ENCODE results near the gene CPN1.
"Not testable (repeated sequence)": the region's sequence is repeated elsewhere in the genome, so short reads cannot be mapped to it uniquely, and the experiment has no call there.

CPN1 gene

GRCh38 chr10:100014071-100014762 is 67.5 kb downstream of the CPN1 start:
- Histone ChIP-seq H4K91ac (ENCODE audit: low read length) (no peak overlapping the region), H2AK5ac (ENCODE audit: low read length, severe bottlenecking) (no peak overlapping the region), H3K23ac (ENCODE audit: low read length in 2 of 2) (no peak overlapping the region), H3K9me3 (ENCODE audit: control insufficient read depth, low read length) (no peaks in the 10 kb centered on the region), H2BK5ac (ENCODE audit: low read depth, low read length, poor library complexity, severe bottlenecking) (no peak overlapping the region), H3K4ac (ENCODE audit: low read depth in 1 of 2, low read length in 2 of 2) (no peak overlapping the region), H3K27me3 (ENCODE audit: control insufficient read depth in 1 of 2, insufficient read depth in 1 of 2, low read length in 2 of 2) (no peaks in the 10 kb centered on the region), H2BK12ac (ENCODE audit: low read length in 2 of 2) (no peak overlapping the region), H2AFZ (ENCODE audit: low read depth, low read length) (no peak overlapping the region), H2BK15ac (ENCODE audit: low read depth, poor library complexity, severe bottlenecking) (no peak overlapping the region), H4K8ac (ENCODE audit: low read length) (no peak overlapping the region), H2BK120ac (ENCODE audit: low read depth, low read length) (no peak overlapping the region), H3K4me3 (ENCODE audit: insufficient read depth in 1 of 2, low read depth in 1 of 2, low read length in 2 of 2) (no peak overlapping the region), H3K4me2 (ENCODE audit: low read length, poor library complexity, severe bottlenecking) (no peak overlapping the region), H3K27ac (ENCODE audit: low read length, poor library complexity, severe bottlenecking) (no peak overlapping the region), H3K79me1 (replicated peaks; ENCODE audit: low read length, poor library complexity, severe bottlenecking) (no peaks in the 10 kb centered on the region), H3K18ac (ENCODE audit: low read depth in 1 of 2, low read length in 2 of 2) (no peak overlapping the region), H3K4me1 (ENCODE audit: control insufficient read depth, insufficient read depth, low read depth, low read length) (no peaks in the 10 kb centered on the region), H3K36me3 (ENCODE audit: control insufficient read depth in 1 of 2, insufficient read depth in 2 of 2, low read depth in 1 of 2, low read length in 2 of 2) (no peaks in the 10 kb centered on the region), H3K9ac (ENCODE audit: low read length) (no peak overlapping the region), H3K14ac (ENCODE audit: low read length in 2 of 2) (no peak overlapping the region)
- 94% methylated on average over 5 of the region's 5 CpGs for WGBS
- no peak for DNase-seq

GRCh38 chr10:100013621-100014020 is 68.0 kb downstream of the CPN1 start:
- Histone ChIP-seq H3K27ac (ENCODE audit: low read length, poor library complexity, severe bottlenecking) (no peak overlapping the region), H4K8ac (ENCODE audit: low read length) (no peak overlapping the region), H3K4ac (ENCODE audit: low read depth in 1 of 2, low read length in 2 of 2) (no peak overlapping the region), H2BK5ac (ENCODE audit: low read depth, low read length, poor library complexity, severe bottlenecking) (no peak overlapping the region), H3K4me2 (ENCODE audit: low read length, poor library complexity, severe bottlenecking) (no peak overlapping the region), H2AFZ (ENCODE audit: low read depth, low read length) (no peak overlapping the region), H2AK5ac (ENCODE audit: low read length, severe bottlenecking) (no peak overlapping the region), H4K91ac (ENCODE audit: low read length) (no peak overlapping the region), H3K14ac (ENCODE audit: low read length in 2 of 2) (no peak overlapping the region), H2BK120ac (ENCODE audit: low read depth, low read length) (no peak overlapping the region), H2BK12ac (ENCODE audit: low read length in 2 of 2) (no peak overlapping the region), H3K4me1 (ENCODE audit: control insufficient read depth, insufficient read depth, low read depth, low read length) (no peaks in the 10 kb centered on the region), H3K9ac (ENCODE audit: low read length) (no peak overlapping the region), H3K4me3 (ENCODE audit: insufficient read depth in 1 of 2, low read depth in 1 of 2, low read length in 2 of 2) (no peak overlapping the region), H3K23ac (ENCODE audit: low read length in 2 of 2) (no peak overlapping the region), H3K36me3 (ENCODE audit: control insufficient read depth in 1 of 2, insufficient read depth in 2 of 2, low read depth in 1 of 2, low read length in 2 of 2) (no peaks in the 10 kb centered on the region), H3K9me3 (ENCODE audit: control insufficient read depth, low read length) (no peaks in the 10 kb centered on the region), H3K27me3 (ENCODE audit: control insufficient read depth in 1 of 2, insufficient read depth in 1 of 2, low read length in 2 of 2) (no peaks in the 10 kb centered on the region), H2BK15ac (ENCODE audit: low read depth, poor library complexity, severe bottlenecking) (no peak overlapping the region), H3K79me1 (replicated peaks; ENCODE audit: low read length, poor library complexity, severe bottlenecking) (no peaks in the 10 kb centered on the region), H3K18ac (ENCODE audit: low read depth in 1 of 2, low read length in 2 of 2) (no peak overlapping the region)
- DNase-seq, result no peak
- 100% methylated on average over 1 of the region's 1 CpG for WGBS

GRCh38 chr10:100011906-100012305 is 69.8 kb downstream of the CPN1 start:
- not testable (repeated sequence) for H3K36me3 ChIP-seq (ENCODE audit: control insufficient read depth in 1 of 2, insufficient read depth in 2 of 2, low read depth in 1 of 2, low read length in 2 of 2); H3K4me2 ChIP-seq (ENCODE audit: low read length, poor library complexity, severe bottlenecking); H3K23ac ChIP-seq (ENCODE audit: low read length in 2 of 2); H3K14ac ChIP-seq (ENCODE audit: low read length in 2 of 2); H3K27me3 ChIP-seq (ENCODE audit: control insufficient read depth in 1 of 2, insufficient read depth in 1 of 2, low read length in 2 of 2); H3K4me3 ChIP-seq (ENCODE audit: insufficient read depth in 1 of 2, low read depth in 1 of 2, low read length in 2 of 2); DNase-seq; H2BK120ac ChIP-seq (ENCODE audit: low read depth, low read length); H2BK15ac ChIP-seq (ENCODE audit: low read depth, poor library complexity, severe bottlenecking); H2AFZ ChIP-seq (ENCODE audit: low read depth, low read length); H2BK12ac ChIP-seq (ENCODE audit: low read length in 2 of 2); H4K91ac ChIP-seq (ENCODE audit: low read length); H3K27ac ChIP-seq (ENCODE audit: low read length, poor library complexity, severe bottlenecking); H2AK5ac ChIP-seq (ENCODE audit: low read length, severe bottlenecking); H2BK5ac ChIP-seq (ENCODE audit: low read depth, low read length, poor library complexity, severe bottlenecking); H3K18ac ChIP-seq (ENCODE audit: low read depth in 1 of 2, low read length in 2 of 2); H3K4me1 ChIP-seq (ENCODE audit: control insufficient read depth, insufficient read depth, low read depth, low read length); H3K79me1 ChIP-seq (replicated peaks; ENCODE audit: low read length, poor library complexity, severe bottlenecking); H3K9ac ChIP-seq (ENCODE audit: low read length); H3K4ac ChIP-seq (ENCODE audit: low read depth in 1 of 2, low read length in 2 of 2); H3K9me3 ChIP-seq (ENCODE audit: control insufficient read depth, low read length); H4K8ac ChIP-seq (ENCODE audit: low read length)
- WGBS, result 97% methylated on average over 20 of the region's 20 CpGs

- Histone ChIP-seq H2BK12ac (ENCODE audit: low read length in 2 of 2) (peak within 1 kb of the TSS in 1 of 2 experiments; percentile 85), H2BK120ac (ENCODE audit: low read depth, low read length) (peak within 1 kb of the TSS; percentile 71)
- 2% methylated on average over 84 of the region's 86 CpGs for WGBS
These were observed 71.6 kb downstream of the CPN1 start, which contains the start of gene DNMBP for GRCh38 chr10:100009793-100010676. Gene DNMBP, minus strand, starts transcription at chr10:100009947. Its CDS starts 37,823 bp downstream, at chr10:99972124.

More at GRCh38 chr10:100009793-100010676, 71.6 kb downstream of the CPN1 start, which contains the start of gene DNMBP:
- Histone ChIP-seq H3K27me3 (ENCODE audit: control insufficient read depth in 1 of 2, insufficient read depth in 1 of 2, low read length in 2 of 2) (no peaks in the 10 kb centered on the region), H3K18ac (ENCODE audit: low read depth in 1 of 2, low read length in 2 of 2) (peak within 1 kb of the TSS; percentile 86 to 87), H4K8ac (ENCODE audit: low read length) (peak within 1 kb of the TSS; percentile 88), H3K9ac (ENCODE audit: low read length) (peak within 1 kb of the TSS; percentile 94), H3K36me3 (ENCODE audit: control insufficient read depth in 1 of 2, insufficient read depth in 2 of 2, low read depth in 1 of 2, low read length in 2 of 2) (no peaks in the 10 kb centered on the region), H2BK15ac (ENCODE audit: low read depth, poor library complexity, severe bottlenecking) (peak within 1 kb of the TSS; percentile 85), H3K9me3 (ENCODE audit: control insufficient read depth, low read length) (no peaks in the 10 kb centered on the region), H3K27ac (ENCODE audit: low read length, poor library complexity, severe bottlenecking) (peak within 1 kb of the TSS; percentile 66), H3K4ac (ENCODE audit: low read depth in 1 of 2, low read length in 2 of 2) (peak within 1 kb of the TSS; percentile 87 to 90), H3K4me1 (ENCODE audit: control insufficient read depth, insufficient read depth, low read depth, low read length) (peaks cover 11% of the 10 kb centered on the region), H2AK5ac (ENCODE audit: low read length, severe bottlenecking) (no peak within 1 kb of the TSS), H3K4me2 (ENCODE audit: low read length, poor library complexity, severe bottlenecking) (peak within 1 kb of the TSS; percentile 79), H2BK5ac (ENCODE audit: low read depth, low read length, poor library complexity, severe bottlenecking) (no peak within 1 kb of the TSS), H2AFZ (ENCODE audit: low read depth, low read length) (peak within 1 kb of the TSS; percentile 79), H3K14ac (ENCODE audit: low read length in 2 of 2) (peak within 1 kb of the TSS in 1 of 2 experiments; percentile 44), H3K79me1 (replicated peaks; ENCODE audit: low read length, poor library complexity, severe bottlenecking) (no peaks in the 10 kb centered on the region), H4K91ac (ENCODE audit: low read length) (peak within 1 kb of the TSS; percentile 90), H3K23ac (ENCODE audit: low read length in 2 of 2) (peak within 1 kb of the TSS; percentile 97 to 99), H3K4me3 (ENCODE audit: insufficient read depth in 1 of 2, low read depth in 1 of 2, low read length in 2 of 2) (peak within 1 kb of the TSS; percentile 84 to 99)
- peak; percentile 85 for DNase-seq
